HepG2 (cell line): ENCODE data around the gene C2orf80. TPM values are rescaled to one million over a fixed set of nuclear protein-coding genes. Genes with fewer than 3 reads are reported as not detected.

Experiments used
- BCL6 ChIP-seq: IDR thresholded peaks from 2 replicates; pipeline ENCODE4 v1.6.1; 2016; ENCODE audit warnings: missing genetic modification reagents, missing compliant biosample characterization
- EEA1 ChIP-seq: sonication (generic); formaldehyde crosslinking; IDR thresholded peaks from 2 replicates; pipeline ENCODE4 v1.5.1; 2020; ENCODE audit warnings: mild to moderate bottlenecking, missing genetic modification reagents, borderline replicate concordance
- GFI1 ChIP-seq: sonication (generic); formaldehyde crosslinking; IDR thresholded peaks from 2 replicates; pipeline ENCODE4 v1.5.0; 2020; ENCODE audit warnings: missing genetic modification reagents, mild to moderate bottlenecking, borderline replicate concordance
- HNRNPK ChIP-seq: fragments of 200-400 bp; formaldehyde crosslinking; IDR thresholded peaks from 2 replicates; pipeline ENCODE4 v1.6.1; 2018; ENCODE audit warnings: low read length, low read depth, moderate library complexity, mild to moderate bottlenecking; ENCODE audit not compliant: poor library complexity, severe bottlenecking
- MAFG ChIP-seq: sonication (generic); formaldehyde crosslinking; IDR thresholded peaks from 2 replicates; pipeline ENCODE4 v1.5.1; 2020; ENCODE audit warnings: mild to moderate bottlenecking, missing genetic modification reagents
- MBD4 ChIP-seq: IDR thresholded peaks from 2 replicates; pipeline ENCODE4 v1.6.1; 2012; ENCODE audit warnings: low read length, inconsistent platforms, borderline replicate concordance
- MTA1 ChIP-seq: sonication (generic); formaldehyde crosslinking; IDR thresholded peaks from 2 replicates; pipeline ENCODE4 v1.4.0; 2020; ENCODE audit warnings: missing genetic modification reagents, mild to moderate bottlenecking, borderline replicate concordance
- NFIB ChIP-seq: sonication (generic); formaldehyde crosslinking; IDR thresholded peaks from 2 replicates; pipeline ENCODE4 v1.9.0; 2021; ENCODE audit warnings: missing genetic modification reagents, mild to moderate bottlenecking, borderline replicate concordance
- NFYB ChIP-seq: sonication (generic); formaldehyde crosslinking; IDR thresholded peaks from 2 replicates; pipeline ENCODE4 v1.4.0; 2020; ENCODE audit warnings: missing genetic modification reagents
- RXRB ChIP-seq: IDR thresholded peaks from 2 replicates; pipeline ENCODE4 v1.6.1; 2016; ENCODE audit warnings: borderline replicate concordance, missing genetic modification reagents, missing compliant biosample characterization
- ZFP41 ChIP-seq: sonication (generic); formaldehyde crosslinking; IDR thresholded peaks from 2 replicates; pipeline ENCODE4 v1.4.0; 2020; ENCODE audit warnings: mild to moderate bottlenecking, missing genetic modification reagents, borderline replicate concordance
- ZMYM2 ChIP-seq: sonication (generic); formaldehyde crosslinking; IDR thresholded peaks from 2 replicates; pipeline ENCODE4 v1.8.0; 2022; ENCODE audit warnings: mild to moderate bottlenecking, missing genetic modification reagents
- ZNF230 ChIP-seq: sonication (generic); formaldehyde crosslinking; IDR thresholded peaks from 2 replicates; pipeline ENCODE4 v1.4.0; 2020; ENCODE audit warnings: mild to moderate bottlenecking, missing genetic modification reagents
- ZNF570 ChIP-seq: sonication (generic); formaldehyde crosslinking; IDR thresholded peaks from 2 replicates; pipeline ENCODE4 v1.4.0; 2020; ENCODE audit warnings: mild to moderate bottlenecking, missing genetic modification reagents, borderline replicate concordance
- ZNF577 ChIP-seq: sonication (generic); formaldehyde crosslinking; IDR thresholded peaks from 2 replicates; pipeline ENCODE4 v1.4.0; 2020; ENCODE audit warnings: mild to moderate bottlenecking, low read depth, missing genetic modification reagents, borderline replicate concordance
- ZNF713 ChIP-seq: sonication (generic); formaldehyde crosslinking; IDR thresholded peaks from 2 replicates; pipeline ENCODE4 v1.4.0; 2020; ENCODE audit warnings: mild to moderate bottlenecking, missing genetic modification reagents
- polyA plus RNA-seq, 8 experiments: library from polyadenylated mRNA; depleted of rRNA in 3 of 8; stranded (reverse) in 7 of 8; unstranded in 1 of 8; fragments of >200 nt; fragmentation: Illumina TruSeq in 4 of 8; extraction: Trizol in 4 of 8; gene quantifications; 2 replicates each; pipeline versions ENCODE4 v1.2.1 to v1.2.3, GENCODE V29; 2011 to 2016; ENCODE audit warnings: low read depth in 4 of 8, missing spikeins in 1 of 8, mixed read lengths in 1 of 8; ENCODE audit not compliant: insufficient read depth in 1 of 8
- total RNA-seq, 5 experiments: library from RNA; depleted of rRNA; stranded (reverse); fragments of >200 nt; fragmentation: Illumina TruSeq; extraction: Trizol; gene quantifications; 2 replicates each; pipeline ENCODE4 v1.2.3, GENCODE V29; 2016; ENCODE audit warnings: low read depth in 1 of 5
- TF ChIP-seq, protein P1 (sequence below): sonication (generic); formaldehyde crosslinking; IDR thresholded peaks from 2 replicates; pipeline ENCODE4 v1.4.0; 2020; ENCODE audit warnings: low read depth, missing genetic modification reagents
- TF ChIP-seq, protein P2 (sequence below): IDR thresholded peaks from 2 replicates; pipeline ENCODE4 v1.6.1; 2018; ENCODE audit warnings: missing genetic modification reagents, mild to moderate bottlenecking, missing compliant biosample characterization
- TF ChIP-seq, protein P3 (sequence below): sonication (generic); IDR thresholded peaks from 2 replicates; pipeline ENCODE4 v1.6.1; 2016; ENCODE audit warnings: low read depth, borderline replicate concordance
- TF ChIP-seq, protein P4 (sequence below): sonication (generic); formaldehyde crosslinking; IDR thresholded peaks from 2 replicates; pipeline ENCODE4 v1.5.0; 2020; ENCODE audit warnings: missing genetic modification reagents
- TF ChIP-seq, protein P5 (sequence below): IDR thresholded peaks from 2 replicates; pipeline ENCODE4 v1.6.1; 2016; ENCODE audit warnings: mild to moderate bottlenecking, missing biosample characterization, missing genetic modification reagents
- TF ChIP-seq, protein P6 (sequence below): sonication (generic); formaldehyde crosslinking; conservative IDR thresholded peaks from 2 replicates; pipeline ENCODE4 v1.4.0; 2020; ENCODE audit warnings: missing genetic modification reagents

Gene C2orf80
- total and polyA plus RNA-seq, 2 of the 13 experiments (the other 11 are each of a cell fraction or from before 2014, with no cell fraction given) = not detected

DNA sequence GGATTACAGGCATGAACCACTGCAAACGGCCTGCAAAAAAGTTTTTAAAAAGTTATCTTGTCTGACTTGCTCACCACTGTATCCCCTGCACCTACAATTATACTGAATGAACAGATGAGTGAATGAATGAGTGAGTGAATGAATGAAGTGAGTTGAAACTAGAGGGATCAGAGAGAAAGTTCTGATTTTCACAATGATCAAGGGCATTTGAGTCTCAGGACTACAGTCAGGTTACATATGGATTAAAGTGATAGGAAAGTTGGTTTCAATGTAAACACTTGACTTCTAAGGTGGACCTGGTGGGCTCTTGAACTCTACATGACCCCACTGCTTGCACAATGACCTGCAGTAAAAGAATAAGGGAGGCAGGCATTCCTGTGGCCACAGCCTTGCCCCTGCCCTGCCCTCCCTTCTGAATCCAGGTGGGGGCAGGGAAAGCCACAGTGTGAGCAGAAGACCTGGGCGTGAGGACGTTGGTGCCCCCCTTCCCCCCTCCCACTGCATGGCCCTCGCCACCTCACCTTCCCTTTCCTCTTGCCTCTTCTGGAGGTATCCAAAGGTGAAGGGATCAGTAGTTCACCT lies 10.7 kb downstream of the C2orf80 start (continued):
- TF ChIP-seq, protein P1, sequence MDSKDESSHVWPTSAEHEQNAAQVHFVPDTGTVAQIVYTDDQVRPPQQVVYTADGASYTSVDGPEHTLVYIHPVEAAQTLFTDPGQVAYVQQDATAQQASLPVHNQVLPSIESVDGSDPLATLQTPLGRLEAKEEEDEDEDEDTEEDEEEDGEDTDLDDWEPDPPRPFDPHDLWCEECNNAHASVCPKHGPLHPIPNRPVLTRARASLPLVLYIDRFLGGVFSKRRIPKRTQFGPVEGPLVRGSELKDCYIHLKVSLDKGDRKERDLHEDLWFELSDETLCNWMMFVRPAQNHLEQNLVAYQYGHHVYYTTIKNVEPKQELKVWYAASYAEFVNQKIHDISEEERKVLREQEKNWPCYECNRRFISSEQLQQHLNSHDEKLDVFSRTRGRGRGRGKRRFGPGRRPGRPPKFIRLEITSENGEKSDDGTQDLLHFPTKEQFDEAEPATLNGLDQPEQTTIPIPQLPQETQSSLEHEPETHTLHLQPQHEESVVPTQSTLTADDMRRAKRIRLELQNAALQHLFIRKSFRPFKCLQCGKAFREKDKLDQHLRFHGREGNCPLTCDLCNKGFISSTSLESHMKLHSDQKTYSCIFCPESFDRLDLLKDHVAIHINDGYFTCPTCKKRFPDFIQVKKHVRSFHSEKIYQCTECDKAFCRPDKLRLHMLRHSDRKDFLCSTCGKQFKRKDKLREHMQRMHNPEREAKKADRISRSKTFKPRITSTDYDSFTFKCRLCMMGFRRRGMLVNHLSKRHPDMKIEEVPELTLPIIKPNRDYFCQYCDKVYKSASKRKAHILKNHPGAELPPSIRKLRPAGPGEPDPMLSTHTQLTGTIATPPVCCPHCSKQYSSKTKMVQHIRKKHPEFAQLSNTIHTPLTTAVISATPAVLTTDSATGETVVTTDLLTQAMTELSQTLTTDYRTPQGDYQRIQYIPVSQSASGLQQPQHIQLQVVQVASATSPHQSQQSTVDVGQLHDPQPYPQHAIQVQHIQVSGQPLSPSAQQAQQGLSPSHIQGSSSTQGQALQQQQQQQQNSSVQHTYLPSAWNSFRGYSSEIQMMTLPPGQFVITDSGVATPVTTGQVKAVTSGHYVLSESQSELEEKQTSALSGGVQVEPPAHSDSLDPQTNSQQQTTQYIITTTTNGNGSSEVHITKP (CRISPR knock-in tag) = no peak
- TF ChIP-seq NFYB (CRISPR knock-in tag) (no peak), NFIB (CRISPR knock-in tag) (no peak), MAFG (CRISPR knock-in tag) (no peak), ZFP41 (CRISPR knock-in tag) (no peak), HNRNPK (no peak), MTA1 (peak; percentile 76; the same call in 1 of the 2 replicates), GFI1 (peak; percentile 23; the same call in 1 of the 2 replicates), MBD4 (no peak), ZNF713 (no peak), ZNF570 (CRISPR knock-in tag) (no peak), ZNF577 (CRISPR knock-in tag) (no peak), RXRB (CRISPR knock-in tag) (peak; percentile 92), ZNF230 (CRISPR knock-in tag) (no peak), ZMYM2 (CRISPR knock-in tag) (no peak), BCL6 (CRISPR knock-in tag) (peak; percentile 88), EEA1 (CRISPR knock-in tag) (no peak)
- TF ChIP-seq, protein P2, sequence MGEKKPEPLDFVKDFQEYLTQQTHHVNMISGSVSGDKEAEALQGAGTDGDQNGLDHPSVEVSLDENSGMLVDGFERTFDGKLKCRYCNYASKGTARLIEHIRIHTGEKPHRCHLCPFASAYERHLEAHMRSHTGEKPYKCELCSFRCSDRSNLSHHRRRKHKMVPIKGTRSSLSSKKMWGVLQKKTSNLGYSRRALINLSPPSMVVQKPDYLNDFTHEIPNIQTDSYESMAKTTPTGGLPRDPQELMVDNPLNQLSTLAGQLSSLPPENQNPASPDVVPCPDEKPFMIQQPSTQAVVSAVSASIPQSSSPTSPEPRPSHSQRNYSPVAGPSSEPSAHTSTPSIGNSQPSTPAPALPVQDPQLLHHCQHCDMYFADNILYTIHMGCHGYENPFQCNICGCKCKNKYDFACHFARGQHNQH (CRISPR knock-in tag) = no peak
- TF ChIP-seq, protein P3, sequence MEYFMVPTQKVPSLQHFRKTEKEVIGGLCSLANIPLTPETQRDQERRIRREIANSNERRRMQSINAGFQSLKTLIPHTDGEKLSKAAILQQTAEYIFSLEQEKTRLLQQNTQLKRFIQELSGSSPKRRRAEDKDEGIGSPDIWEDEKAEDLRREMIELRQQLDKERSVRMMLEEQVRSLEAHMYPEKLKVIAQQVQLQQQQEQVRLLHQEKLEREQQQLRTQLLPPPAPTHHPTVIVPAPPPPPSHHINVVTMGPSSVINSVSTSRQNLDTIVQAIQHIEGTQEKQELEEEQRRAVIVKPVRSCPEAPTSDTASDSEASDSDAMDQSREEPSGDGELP = no peak
- TF ChIP-seq, protein P4, sequence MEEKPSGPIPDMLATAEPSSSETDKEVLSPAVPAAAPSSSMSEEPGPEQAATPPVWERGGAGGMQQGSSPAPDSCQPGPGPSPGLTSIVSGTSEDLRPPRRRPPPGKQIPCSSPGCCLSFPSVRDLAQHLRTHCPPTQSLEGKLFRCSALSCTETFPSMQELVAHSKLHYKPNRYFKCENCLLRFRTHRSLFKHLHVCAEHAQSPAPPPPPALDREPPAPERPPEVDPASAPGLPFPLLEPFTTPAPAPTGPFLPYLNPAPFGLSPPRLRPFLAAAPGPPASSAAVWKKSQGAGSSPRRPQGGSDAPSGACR (CRISPR knock-in tag) = no peak
- TF ChIP-seq, protein P5, sequence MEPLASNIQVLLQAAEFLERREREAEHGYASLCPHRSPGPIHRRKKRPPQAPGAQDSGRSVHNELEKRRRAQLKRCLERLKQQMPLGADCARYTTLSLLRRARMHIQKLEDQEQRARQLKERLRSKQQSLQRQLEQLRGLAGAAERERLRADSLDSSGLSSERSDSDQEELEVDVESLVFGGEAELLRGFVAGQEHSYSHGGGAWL (CRISPR knock-in tag) = no peak
- TF ChIP-seq, protein P6, sequence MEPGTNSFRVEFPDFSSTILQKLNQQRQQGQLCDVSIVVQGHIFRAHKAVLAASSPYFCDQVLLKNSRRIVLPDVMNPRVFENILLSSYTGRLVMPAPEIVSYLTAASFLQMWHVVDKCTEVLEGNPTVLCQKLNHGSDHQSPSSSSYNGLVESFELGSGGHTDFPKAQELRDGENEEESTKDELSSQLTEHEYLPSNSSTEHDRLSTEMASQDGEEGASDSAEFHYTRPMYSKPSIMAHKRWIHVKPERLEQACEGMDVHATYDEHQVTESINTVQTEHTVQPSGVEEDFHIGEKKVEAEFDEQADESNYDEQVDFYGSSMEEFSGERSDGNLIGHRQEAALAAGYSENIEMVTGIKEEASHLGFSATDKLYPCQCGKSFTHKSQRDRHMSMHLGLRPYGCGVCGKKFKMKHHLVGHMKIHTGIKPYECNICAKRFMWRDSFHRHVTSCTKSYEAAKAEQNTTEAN (CRISPR knock-in tag) = no peak
